ENCODE data around the gene ENOX1.

ENOX1 gene

GRCh38 chr13:43664700-43665191, 122.0 kb downstream of the ENOX1 start:
- DNase-seq = peak; percentile 4

DNA sequence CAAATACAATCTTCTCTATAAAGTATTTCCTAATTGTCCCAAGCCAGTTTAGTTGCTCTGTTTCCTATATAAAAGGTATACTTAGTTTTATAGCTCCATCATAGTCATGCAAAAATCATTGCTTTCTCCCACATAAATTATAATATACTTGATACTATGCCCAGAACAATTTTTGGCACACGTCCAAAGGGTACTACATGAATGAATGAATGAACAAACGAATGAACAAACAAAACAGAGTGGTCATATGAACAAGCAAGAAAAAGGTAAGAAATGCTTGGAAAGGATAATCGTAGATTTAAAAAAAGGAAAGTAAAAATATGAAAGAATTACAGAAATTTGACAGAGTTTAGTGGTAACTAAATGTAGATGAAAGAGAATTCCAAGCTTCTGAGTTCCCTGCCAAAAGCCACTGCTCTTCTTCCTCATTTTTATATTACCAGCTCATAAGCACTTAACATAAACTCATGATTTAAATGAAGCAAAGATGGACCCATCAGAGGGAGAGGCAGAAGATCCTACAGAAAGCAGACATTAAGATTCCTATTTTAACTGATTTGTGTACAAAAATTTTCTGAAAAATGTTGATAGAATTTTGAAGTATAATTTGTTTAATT, 123.2 kb downstream of the ENOX1 start:
- DNase-seq = no peak

DNA sequence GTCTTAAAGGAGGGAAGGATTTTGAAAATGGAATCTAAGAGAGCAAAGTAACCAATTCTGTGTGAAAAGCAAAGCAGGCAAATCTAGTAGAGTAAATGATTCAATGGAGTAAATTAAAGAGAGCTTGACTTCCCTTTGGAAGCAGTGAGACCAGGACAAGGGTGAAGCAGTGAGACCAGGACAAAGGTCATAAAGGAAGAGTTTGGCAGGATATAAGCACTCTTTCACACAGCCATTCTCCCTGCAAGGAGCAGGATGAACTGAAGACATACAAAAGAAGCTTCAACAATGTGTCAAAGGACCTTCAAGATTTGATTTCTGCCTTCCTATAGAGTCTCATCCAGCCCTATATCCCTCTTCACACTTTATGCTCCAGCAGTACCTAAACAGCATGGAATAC, 123.8 kb downstream of the ENOX1 start:
- DNase-seq = no peak

DNA sequence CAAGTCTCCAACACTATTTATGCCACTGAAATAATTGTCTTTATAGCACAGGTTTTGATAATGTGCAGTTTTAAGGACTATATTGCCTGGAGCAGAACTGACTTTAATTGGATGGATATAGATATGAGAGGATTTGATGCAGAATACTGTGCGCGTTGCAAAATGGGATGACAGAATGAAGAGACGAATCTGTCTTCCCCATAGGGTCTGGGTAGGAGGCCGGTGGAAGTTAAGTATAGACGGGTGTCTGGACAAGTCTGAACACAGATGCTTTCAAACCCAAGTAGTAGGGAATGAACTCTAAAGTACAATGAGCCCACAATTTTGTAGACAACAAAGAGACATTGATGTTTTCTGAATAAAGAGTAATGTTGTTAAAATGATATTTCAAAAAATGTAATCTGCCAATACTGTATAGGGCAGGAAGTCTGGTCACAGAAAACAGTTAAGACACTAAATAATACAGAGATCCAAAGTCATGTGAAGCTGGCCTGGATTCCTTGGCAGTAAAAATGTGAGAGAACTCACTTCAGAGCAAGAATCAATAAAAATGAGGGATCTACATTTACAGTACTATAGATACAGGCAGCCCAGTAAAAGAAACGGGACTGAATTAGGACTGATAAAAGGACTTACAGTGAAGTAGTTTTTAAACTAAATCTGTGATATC, 125.5 kb downstream of the ENOX1 start:
- DNase-seq = no peak

DNA sequence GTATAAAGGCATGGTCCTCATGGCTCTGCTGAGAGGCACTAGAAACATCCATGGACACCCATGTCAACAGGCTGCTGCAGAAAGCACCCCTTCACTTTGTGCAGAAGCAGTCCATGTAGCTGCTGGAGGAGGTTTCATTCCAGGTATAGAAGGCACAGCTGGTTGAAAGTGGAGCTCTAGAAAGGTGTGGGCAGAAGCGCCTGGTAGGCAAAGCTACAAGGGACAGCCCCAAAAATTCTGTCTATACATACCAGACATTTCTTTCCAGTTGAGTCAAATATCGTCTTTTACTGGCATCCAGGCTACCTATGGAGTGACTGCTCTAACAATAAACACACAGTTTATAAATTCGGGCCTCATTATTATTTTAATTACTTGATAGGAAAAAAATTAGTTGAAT, 129.3 kb downstream of the ENOX1 start:
- peak; percentile 11 for DNase-seq

DNA sequence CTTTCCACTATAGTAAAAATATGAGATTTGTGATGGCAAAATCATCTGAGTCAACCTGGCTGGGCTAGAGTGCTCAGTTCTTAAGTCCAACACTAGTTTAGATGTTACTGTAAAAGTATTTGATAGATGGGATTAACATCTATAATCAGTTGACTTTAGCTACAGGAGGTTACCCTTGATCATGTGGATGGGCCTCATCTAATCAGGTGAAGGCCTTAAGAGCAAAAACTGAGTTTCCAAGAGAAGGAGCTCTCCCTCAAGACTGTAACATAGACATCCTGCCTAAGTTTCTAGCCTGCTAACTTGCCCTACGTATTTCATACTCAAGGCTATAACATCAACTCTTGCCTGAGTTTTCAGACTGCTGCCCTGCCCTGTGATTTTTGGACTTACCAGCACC, 132.8 kb downstream of the ENOX1 start:
- DNase-seq = no peak

GRCh38 chr13:43653395-43653794, 133.4 kb downstream of the ENOX1 start:
- no peak for DNase-seq

DNA sequence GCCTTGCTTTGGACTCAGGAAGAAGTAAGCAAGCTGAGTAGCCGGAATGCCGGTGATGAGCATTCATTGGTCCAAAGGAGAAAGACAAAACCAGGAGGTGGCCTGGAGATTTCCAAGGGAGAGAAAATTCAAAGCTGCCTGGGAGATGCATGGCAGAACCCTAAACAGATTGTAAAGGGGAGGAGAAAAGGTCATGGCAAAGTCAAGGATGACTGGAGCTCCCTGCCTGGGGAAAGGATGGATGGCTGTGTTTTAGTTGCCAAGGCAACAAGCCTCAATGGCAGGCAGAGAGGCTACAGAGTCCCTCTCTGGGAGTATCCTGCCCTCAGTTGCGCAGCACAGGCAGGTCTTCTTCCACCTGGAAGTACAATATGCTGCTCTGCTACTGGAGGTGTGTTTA, 134.0 kb downstream of the ENOX1 start:
- DNase-seq = no peak

DNA sequence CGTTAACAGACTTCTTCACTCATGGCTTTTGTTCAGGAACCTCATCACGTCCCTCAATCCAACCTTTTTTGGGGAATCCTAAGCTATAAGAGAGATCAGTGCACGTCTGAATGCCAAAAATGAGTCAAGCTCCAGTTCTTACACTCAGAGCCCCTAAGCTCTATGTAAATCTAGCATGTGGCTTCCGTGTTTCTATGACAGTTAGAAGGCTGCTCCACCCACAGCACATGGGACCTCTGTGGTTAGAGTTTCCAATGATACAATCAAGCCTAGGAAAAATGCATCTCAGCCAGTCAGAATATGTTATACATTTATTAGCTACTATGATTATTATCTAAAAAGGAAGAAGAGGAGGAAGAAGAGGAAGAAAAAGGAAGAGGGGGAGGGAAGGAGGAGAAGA, 135.9 kb downstream of the ENOX1 start:
- DNase-seq = no peak

- no peak for DNase-seq
Observed at GRCh38 chr13:43648733-43649132, 138.0 kb downstream of the ENOX1 start.

- DNase-seq = no peak
Observed at GRCh38 chr13:43647471-43647870, 139.3 kb downstream of the ENOX1 start.

GRCh38 chr13:43640476-43640875, 146.3 kb downstream of the ENOX1 start:
- no peak for DNase-seq

GRCh38 chr13:43631106-43631505, 155.7 kb downstream of the ENOX1 start:
- no peak for DNase-seq

DNA sequence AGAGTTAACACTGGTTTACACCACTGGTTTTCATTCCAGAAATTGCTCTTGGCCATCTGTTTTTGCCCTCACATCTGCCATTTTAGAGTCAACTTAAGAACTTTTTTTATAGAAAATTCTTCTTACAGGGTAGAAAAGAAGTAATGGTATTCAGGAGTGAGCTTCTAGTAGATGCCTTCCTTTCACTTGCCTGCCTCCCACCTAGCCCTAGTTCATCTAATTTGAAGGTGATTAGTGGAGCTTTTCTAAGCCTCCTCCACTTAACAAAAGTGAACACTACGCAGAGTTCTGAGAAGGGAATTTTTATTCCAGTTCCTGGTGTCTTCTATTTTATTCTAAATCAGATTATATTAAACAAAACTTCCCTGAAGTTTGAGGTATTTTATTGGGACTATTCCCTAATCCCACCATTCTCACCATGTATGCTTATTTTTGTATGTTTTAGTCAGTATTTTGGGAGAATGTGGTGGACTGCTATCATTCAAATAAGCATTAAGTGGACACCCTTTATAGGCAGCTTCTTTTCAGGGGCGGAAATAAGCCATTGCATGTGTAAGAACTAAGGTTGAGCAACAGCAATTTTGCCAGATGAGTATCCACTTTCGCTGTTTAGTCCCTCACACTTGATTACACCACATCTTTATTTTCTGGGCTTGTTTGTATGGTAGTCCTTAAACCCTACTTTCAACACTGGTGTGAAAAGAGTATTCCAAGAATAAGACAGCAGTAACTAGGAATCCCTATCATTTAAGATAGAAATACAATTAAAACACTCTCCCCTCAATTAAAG, 156.9 kb downstream of the ENOX1 start:
- no peak for DNase-seq

DNA sequence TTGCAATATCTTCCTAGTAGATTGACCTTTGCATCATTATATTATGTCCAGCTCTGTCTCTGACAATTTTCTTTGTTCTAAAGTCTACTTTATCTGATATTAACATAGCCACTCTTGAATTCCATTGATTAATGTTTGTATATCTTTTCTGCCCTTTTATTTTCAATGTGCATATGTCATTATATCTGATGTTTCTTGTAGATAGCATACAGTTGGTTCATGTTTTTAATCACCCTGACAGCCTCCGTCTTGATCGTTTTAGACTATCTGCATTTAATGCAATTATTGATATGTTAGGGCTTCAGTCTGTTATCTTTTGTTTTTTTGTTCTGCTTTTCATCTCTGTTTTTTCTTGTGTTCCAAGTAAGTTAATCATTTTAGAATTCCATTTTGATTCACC, 159.8 kb downstream of the ENOX1 start:
- DNase-seq = no peak

GRCh38 chr13:43614063-43614462, 172.7 kb downstream of the ENOX1 start:
- DNase-seq = no peak

DNA sequence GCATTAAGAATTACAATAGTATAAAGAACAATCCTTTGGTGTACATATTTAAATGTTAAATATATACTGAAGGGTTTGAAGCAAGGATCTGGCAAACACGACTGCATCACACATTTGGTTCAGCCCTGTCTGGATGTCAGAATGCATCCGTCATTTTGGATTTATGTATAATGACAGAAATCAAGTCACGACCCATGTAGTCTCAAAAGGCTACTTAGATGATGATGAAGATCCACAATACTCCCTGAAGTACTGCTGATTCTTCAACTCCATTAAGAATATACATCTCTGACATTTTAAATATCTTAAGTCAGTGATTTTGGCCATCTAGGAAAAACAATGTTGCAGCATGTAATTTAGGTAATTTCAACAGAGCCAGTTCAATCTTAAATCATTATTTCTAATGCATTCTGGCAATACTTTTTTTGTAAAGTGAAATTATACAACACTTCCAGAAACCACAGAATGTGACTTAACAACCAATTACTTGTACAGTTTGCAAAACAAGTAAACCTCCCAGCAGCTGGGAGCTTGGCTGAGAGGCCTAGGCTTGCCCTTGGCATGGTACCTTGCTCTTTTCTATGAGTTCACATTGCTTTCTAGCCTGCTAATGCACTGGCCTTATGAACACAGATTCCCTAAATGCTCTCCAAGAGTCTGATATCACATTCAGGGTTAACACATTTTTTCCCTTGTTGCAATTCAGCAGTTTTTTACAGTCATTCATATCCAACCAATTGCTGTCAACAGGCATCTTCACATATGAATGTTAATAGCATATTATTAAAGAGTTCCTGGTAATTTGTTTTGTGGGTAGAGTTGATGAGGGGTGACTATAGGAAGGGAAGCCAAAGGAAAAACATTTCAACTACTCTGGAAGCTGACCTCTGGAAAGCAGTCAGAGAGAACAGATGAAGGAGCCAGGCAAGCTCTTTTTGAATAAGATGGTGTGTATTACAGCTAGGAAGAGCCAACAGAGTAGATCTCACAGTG, 175.2 kb downstream of the ENOX1 start:
- no peak for DNase-seq

DNA sequence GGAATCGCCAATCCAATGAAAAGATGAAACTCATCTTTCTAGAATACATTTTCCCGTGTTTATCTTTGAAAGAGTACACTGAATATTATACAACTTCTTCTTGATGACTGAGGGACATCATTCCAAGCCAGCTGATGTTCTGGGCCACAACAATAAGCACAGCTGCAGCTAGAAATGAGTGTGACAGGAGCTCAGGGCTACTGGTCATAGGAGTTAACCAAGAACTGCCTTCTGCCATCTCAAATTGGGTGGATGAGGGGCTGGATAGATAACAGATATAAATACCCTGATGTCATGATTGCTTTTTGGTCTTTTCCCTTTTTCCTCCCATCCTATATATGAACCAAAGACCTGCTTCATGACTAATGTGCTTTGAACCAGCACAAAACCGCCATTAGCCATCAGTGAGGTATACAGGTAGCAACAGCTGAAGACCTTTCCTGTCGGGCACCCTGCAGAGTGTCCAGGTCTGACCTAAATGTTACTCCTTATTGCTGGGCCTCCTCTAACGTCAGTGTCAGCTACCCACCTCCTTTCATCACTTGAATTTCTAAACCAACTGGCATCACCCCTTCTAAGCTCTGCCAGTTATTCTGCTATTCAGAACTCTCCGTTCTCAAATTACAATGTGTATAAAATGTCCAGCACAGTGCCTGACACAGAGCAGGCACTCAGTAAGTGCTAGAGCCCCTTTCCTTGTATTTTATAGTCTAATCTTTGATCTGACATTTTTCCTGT, 178.2 kb downstream of the ENOX1 start:
- no peak for DNase-seq

DNA sequence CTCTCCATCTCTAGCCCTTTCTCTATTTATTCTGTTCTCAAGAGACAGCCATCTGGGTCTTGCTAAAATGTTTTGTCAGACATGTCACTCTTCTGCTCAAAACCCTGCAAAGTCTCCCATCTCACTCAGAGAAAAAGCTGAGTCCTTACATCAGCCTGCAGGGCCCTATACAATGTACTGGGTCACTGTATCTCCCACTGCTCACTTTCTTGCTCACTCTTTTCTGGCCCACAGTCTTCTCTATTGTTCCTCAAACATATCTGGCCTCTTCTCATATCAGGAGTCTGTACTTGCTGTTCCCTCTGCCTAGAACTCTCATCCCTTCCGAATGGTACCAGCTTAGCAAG, 189.2 kb downstream of the ENOX1 start:
- no peak for DNase-seq

DNA sequence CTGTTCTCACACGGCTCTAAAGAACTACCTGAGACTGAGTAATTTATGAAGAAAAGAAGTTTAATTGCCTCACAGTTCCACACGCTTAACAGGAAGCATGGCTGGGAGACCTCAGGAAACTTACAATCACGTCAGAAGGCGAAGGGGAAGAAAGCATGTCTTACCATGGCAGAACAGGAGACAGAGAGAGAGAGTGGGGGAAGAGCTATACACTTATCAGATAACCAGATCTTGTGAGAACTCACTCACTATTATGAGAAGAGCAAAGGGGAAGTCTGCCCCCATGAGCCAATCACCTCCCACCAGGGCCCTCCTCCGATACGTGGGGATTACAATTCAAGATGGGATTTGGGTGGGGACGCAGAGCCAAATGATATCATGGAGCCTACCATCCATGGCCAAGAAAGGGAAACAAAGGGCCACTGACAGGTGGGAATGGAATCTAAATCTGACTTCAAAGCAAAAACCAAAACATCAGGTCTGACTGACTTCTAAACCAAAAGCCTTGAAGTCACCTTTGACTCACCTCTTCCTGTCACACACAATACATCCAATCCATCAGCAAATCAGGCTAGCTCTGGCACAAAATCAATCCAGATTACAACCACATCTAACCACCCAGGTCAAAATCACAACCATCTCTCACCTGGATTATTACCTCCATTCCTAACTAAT, 189.7 kb downstream of the ENOX1 start:
- peak; percentile 27 for DNase-seq

- no peak for DNase-seq
Observed at GRCh38 chr13:43596006-43596405, 190.8 kb downstream of the ENOX1 start.

- DNase-seq = no peak
Observed at GRCh38 chr13:43587376-43587775, 199.4 kb downstream of the ENOX1 start.

Measured in activated CD4-positive, alpha-beta T cell treated with anti-CD3 and anti-CD28 coated beads for 48 hours (primary cell).